ENCODE measurements around the gene GLIS1.

- no peak for TF ChIP-seq RAD21 (IDR thresholded peaks at IDR 0.05; ENCODE audit: insufficient read depth, low read depth, low read length)
- TF ChIP-seq PKNOX1 (IDR thresholded peaks at IDR 0.05), result no peak
- TF ChIP-seq BHLHE40 (IDR thresholded peaks at IDR 0.05; ENCODE audit: borderline replicate concordance in 1 of 2, low read depth in 2 of 2, low read length in 1 of 2), result no peak
- TF ChIP-seq TBL1XR1 (IDR thresholded peaks at IDR 0.05; ENCODE audit: low read depth, low read length), result no peak
- TF ChIP-seq GATAD2B (conservative IDR thresholded peaks at IDR 0.05; ENCODE audit: low read depth), result no peak
- TF ChIP-seq TCF3 (IDR thresholded peaks at IDR 0.05; ENCODE audit: borderline replicate concordance, insufficient read depth, low read depth, low read length), result no peak
Observed at GRCh38 chr1:53580739-53581475, 158.1 kb downstream of the GLIS1 start.

Measured in GM12878 (cell line).